Measurements from ENCODE around the gene RIPK3. TPM values are rescaled to one million over a fixed set of nuclear protein-coding genes. Genes with fewer than 3 reads are reported as not detected.

Gene RIPK3
- 2.9 and 6.8 TPM in 2 replicates for total RNA-seq

DNA sequence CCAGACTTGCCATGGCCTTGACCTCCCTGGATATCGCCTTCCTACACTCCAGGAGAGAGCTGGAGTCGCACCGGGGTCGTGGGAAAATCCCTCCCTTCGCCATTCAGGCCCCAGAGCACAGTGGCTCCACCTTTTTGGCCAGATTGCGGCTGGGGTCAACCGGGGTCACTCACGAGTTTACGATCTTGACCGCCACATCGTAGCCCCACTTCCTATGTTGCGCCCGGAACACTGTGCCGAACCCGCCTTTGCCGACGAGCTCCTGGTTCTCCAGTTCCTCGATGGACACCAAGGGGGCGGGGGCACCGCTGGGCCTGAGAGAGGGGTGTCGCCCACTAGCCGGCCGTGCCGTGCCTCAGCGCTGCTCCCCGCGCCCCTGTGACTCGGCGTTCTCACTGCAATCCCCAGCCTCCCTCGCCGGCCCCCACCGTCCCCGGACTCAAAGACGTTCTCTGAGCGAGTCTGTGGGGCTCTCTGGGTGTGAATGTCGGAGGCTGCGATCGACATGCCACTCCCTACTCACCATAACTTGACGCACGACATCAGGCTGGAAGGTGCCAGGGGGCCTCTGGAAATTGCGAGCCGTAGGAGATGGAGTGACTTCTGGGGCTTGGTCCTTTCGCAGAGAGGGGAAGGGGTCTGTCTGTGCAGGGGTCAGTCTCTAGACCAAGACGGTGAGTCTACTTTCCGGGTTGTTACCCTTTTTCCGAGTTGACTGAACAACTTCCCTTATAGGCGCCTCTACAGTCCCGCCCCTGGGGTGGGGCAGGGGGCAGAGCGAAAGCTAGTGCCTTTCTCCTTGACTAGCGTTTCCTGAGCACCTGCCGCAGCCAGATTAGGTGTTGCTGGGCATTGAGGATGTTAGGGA, at the start of gene RIPK3:
TSS of gene RIPK3 (minus strand) at position 708 of the 868 bp plus-strand sequence. CDS start at position 543, 165 bp downstream.

DNA sequence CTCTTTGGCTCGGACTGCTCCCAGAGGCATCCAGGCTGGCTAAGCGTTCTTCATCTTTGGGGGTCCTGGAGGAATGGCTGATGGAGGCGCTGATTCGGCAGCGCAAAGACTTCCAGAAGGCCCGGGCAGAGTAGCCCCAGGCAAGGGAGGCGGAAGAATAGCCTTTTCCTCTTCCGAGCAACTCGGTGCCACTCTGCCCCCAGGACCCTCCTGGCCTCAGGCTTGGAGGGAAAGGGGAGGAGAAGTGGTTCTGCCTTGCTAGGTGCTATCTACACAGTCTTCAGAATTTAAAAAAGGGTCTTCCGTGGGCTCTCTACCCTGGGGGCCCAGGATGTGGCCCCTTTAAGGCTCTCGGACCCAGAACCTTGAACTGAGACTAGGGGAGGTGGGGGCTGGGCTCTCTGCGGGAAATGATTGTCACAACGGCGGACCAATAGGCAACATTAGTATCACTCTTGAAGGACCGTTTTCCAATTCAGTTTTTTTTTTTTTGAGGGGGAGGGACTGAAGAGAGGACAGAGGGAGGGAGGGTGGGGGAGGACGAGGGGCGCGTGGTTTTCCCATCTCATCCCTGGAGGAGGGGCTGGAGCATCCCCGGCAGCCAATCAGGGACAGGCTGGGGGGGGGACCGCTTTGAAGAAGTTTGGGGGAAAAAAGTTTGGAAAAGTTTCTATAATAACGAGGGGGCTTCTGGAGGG, 27.9 kb upstream of the RIPK3 start, which contains the start of gene NFATC4:
TSS of gene NFATC4 (plus strand) at position 671 of the 698 bp plus-strand sequence. CDS start 157 bp downstream, outside the sequence.

DNA sequence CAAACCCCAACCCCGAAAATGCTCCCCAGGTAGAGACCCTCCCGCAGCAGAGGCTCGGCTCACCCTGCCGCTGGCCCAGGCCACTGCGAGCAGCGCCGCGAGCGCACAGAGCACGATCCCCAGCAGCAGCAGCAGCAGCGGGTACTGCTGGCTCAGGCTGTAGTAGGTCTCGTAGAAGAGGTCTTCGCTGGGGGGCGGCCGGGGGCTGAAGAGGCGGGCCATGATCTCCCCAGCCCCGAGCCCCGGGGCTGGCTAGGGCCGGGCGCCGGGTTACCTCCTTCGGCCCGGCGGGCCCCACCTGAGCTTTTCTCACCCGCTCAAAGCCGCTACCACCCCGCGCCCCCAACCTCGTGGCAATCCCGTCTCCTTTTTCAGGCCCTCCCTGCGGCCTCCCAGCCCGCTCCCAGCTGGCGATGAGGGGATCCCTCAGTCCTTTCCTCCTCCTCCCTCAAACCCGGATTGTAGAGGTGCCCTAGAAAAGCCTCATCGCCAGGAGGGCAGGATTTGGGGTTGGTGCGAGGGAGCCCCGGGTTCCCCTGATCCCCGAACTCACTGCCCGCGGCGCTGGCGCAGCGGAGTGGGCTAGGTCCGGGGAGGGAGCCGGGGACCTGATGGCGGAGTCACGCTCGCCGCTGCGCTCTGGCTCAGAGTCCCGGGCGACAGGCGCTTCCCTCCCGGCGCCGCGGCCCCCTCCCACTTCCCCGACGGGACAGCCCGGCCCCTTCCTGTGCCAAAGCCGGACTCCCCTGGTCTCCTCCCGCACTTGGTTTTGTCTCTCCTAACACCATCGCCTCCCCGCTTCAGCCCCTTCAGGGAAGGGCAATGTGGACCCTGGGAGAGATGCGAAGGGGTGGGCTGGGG, 5.1 kb downstream of the RIPK3 start, which contains the start of gene ADCY4:
TSS of gene ADCY4 (minus strand) at position 641 of the 861 bp plus-strand sequence. CDS start at position 222, 419 bp downstream.

DNA sequence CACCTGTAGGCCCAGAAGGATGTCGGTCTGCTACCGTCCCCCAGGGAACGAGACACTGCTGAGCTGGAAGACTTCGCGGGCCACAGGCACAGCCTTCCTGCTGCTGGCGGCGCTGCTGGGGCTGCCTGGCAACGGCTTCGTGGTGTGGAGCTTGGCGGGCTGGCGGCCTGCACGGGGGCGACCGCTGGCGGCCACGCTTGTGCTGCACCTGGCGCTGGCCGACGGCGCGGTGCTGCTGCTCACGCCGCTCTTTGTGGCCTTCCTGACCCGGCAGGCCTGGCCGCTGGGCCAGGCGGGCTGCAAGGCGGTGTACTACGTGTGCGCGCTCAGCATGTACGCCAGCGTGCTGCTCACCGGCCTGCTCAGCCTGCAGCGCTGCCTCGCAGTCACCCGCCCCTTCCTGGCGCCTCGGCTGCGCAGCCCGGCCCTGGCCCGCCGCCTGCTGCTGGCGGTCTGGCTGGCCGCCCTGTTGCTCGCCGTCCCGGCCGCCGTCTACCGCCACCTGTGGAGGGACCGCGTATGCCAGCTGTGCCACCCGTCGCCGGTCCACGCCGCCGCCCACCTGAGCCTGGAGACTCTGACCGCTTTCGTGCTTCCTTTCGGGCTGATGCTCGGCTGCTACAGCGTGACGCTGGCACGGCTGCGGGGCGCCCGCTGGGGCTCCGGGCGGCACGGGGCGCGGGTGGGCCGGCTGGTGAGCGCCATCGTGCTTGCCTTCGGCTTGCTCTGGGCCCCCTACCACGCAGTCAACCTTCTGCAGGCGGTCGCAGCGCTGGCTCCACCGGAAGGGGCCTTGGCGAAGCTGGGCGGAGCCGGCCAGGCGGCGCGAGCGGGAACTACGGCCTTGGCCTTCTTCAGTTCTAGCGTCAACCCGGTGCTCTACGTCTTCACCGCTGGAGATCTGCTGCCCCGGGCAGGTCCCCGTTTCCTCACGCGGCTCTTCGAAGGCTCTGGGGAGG, 28.9 kb downstream of the RIPK3 start, which contains the start of gene LTB4R:
TSS of gene LTB4R (plus strand) at position 857 of the 959 bp plus-strand sequence. CDS start 4,150 bp downstream, outside the sequence.

DNA sequence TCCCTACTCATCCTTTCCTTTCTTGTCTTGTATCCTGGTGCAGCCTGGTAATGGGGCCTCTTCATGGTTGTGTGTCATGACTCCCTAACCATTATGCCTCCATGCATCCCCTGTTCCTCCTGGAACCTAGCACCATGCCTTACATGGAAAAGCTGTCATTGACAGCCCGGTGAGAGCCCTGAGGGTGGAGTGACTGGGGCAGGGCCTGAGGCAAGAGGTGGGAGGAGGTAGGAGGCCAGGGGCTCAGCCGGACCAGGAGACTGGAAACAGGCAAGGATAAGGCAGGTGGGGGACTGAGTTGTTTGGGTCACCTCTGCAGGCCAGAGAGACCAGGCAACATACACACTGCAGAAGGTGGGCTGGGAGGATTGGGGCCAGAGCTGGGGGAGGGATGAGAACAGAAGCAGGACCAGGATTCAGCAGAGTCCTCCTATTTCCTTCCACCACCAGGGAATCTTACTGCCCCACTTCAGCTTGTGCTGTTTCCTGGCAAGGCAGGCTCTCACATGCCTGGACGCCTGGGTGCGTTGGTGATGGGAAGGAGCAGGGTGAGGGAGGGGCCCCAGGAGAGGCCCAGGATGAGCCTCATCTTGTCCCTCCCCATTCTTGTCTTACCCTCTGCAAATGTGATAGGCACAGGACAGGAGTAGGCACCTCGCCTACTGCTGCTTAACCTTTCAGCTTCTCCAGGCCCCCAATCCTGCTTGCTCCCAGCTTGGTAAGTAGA, 30.1 kb downstream of the RIPK3 start, which contains the start of gene LTB4R2:
TSS of gene LTB4R2 (plus strand) at position 603 of the 727 bp plus-strand sequence. CDS start 525 bp downstream, outside the sequence.

GRCh38 chr14:24307575-24308341, 32.0 kb downstream of the RIPK3 start, which contains the start of gene CIDEB:
TSS of gene CIDEB (minus strand) at chr14:24307977. CDS start at chr14:24307858, 119 bp downstream.

GRCh38 chr14:24299255-24300191, 40.3 kb downstream of the RIPK3 start, which contains the start of the genes DHRS1 and NOP9:
TSS of gene DHRS1 (minus strand) at chr14:24299780. CDS start at chr14:24299106, 674 bp downstream.
TSS of gene NOP9 (plus strand) at chr14:24299850. CDS start at chr14:24299955, 105 bp downstream.

Other genes with a start within 250 kb of the RIPK3 start
- 25.0 and 35.4 TPM in 2 replicates for gene PCK2, start 245.7 kb downstream of the RIPK3 start, total RNA-seq
- gene DCAF11, start 225.2 kb downstream of the RIPK3 start, total RNA-seq: 69.5 and 88.2 TPM in 2 replicates
- gene NRL, start 225.0 kb downstream of the RIPK3 start, total RNA-seq: 0.83 and 0.87 TPM in 2 replicates
- 0.33 and 0.44 TPM in 2 replicates for gene FITM1, start 209.3 kb downstream of the RIPK3 start, total RNA-seq
- 132 and 143 TPM in 2 replicates for gene PSME1, start 203.8 kb downstream of the RIPK3 start, total RNA-seq
- gene EMC9, start 198.4 kb downstream of the RIPK3 start, total RNA-seq: 11.1 and 25.2 TPM in 2 replicates
- 87.2 and 117 TPM in 2 replicates for gene PSME2, start 193.4 kb downstream of the RIPK3 start, total RNA-seq
- 35.5 and 57.9 TPM in 2 replicates for gene RNF31, start 192.5 kb downstream of the RIPK3 start, total RNA-seq
- 87.8 and 104 TPM in 2 replicates for gene IRF9, start 178.7 kb downstream of the RIPK3 start, total RNA-seq
- gene REC8, start 167.9 kb downstream of the RIPK3 start, total RNA-seq: 1.8 and 2.3 TPM in 2 replicates
- 39.4 and 47.6 TPM in 2 replicates for gene IPO4, start 151.2 kb downstream of the RIPK3 start, total RNA-seq
- 87.0 and 90.6 TPM in 2 replicates for gene TM9SF1, start 144.6 kb downstream of the RIPK3 start, total RNA-seq
- gene TSSK4, start 134.3 kb downstream of the RIPK3 start, total RNA-seq: not detected in 2 replicates
- gene CHMP4A, start 126.5 kb downstream of the RIPK3 start, total RNA-seq: 27.6 and 44.5 TPM in 2 replicates
- 11.1 and 25.5 TPM in 2 replicates for gene MDP1, start 123.9 kb downstream of the RIPK3 start, total RNA-seq
- 143 and 203 TPM in 2 replicates for gene NEDD8, start 107.6 kb downstream of the RIPK3 start, total RNA-seq
- gene GMPR2, start 107.1 kb downstream of the RIPK3 start, total RNA-seq: 94.2 and 119 TPM in 2 replicates
- 68.9 and 83.2 TPM in 2 replicates for gene TINF2, start 97.4 kb downstream of the RIPK3 start, total RNA-seq
- 0.83 and 1.5 TPM in 2 replicates for gene TGM1, start 76.8 kb downstream of the RIPK3 start, total RNA-seq
- gene RABGGTA, start 68.4 kb downstream of the RIPK3 start, total RNA-seq: 23.3 and 31.6 TPM in 2 replicates
- 19.8 and 22.1 TPM in 2 replicates for gene DHRS1, start 40.2 kb downstream of the RIPK3 start, total RNA-seq
- 19.3 and 25.1 TPM in 2 replicates for gene NOP9, start 40.1 kb downstream of the RIPK3 start, total RNA-seq
- gene CIDEB, start 32.0 kb downstream of the RIPK3 start, total RNA-seq: 1.5 and 2.6 TPM in 2 replicates
- 3.8 and 4.6 TPM in 2 replicates for gene LTB4R2, start 29.9 kb downstream of the RIPK3 start, total RNA-seq
- gene LTB4R, start 28.5 kb downstream of the RIPK3 start, total RNA-seq: 0.87 and 4.1 TPM in 2 replicates
- 9.6 and 11.7 TPM in 2 replicates for gene ADCY4, start 4.9 kb downstream of the RIPK3 start, total RNA-seq
- 108 and 149 TPM in 2 replicates for gene NFATC4, start 28.2 kb upstream of the RIPK3 start, total RNA-seq
- 20.4 and 42.7 TPM in 2 replicates for gene NYNRIN, start 59.0 kb upstream of the RIPK3 start, total RNA-seq
- 4.1 and 11.4 TPM in 2 replicates for gene CBLN3, start 89.7 kb upstream of the RIPK3 start, total RNA-seq
- gene KHNYN, start 90.0 kb upstream of the RIPK3 start, total RNA-seq: 55.3 and 67.8 TPM in 2 replicates
- gene SDR39U1, start 102.8 kb upstream of the RIPK3 start, total RNA-seq: 12.4 and 16.4 TPM in 2 replicates
- gene CMA1, start 168.3 kb upstream of the RIPK3 start, total RNA-seq: not detected in 2 replicates
- not detected in 2 replicates for gene CTSG, start 236.3 kb upstream of the RIPK3 start, total RNA-seq

Measured in smooth muscle cell of trachea (primary cell).